ENCODE measurements around the gene FHOD3.

DNA sequence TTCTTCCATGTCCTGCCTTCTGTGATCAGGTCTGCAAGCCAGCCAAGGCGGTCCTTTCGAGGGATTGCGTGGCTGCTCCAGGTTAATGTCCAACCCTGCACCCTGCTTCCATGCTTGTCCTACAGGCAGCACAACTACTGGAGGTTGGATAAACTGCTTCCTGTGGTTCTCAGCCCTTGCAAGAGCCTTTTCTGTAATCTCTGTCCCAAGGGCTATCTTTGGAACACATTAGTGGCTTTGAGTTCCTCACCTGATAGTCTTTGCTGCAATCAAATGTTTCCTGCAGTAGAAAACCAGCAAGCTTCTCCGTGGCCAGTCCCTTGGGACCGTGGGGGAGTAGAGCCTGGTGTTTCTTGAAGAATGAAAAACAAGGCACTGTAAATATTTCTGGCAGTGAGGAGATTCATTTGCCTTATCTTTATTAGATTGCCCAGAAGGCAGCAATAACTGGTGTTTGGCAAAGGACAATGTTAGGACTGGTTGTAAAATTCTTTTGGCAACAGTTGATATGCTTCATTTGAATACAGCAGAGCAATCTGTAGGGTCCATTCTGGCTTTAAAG is 214.4 kb downstream of the FHOD3 start:
- TF ChIP-seq, protein P1, sequence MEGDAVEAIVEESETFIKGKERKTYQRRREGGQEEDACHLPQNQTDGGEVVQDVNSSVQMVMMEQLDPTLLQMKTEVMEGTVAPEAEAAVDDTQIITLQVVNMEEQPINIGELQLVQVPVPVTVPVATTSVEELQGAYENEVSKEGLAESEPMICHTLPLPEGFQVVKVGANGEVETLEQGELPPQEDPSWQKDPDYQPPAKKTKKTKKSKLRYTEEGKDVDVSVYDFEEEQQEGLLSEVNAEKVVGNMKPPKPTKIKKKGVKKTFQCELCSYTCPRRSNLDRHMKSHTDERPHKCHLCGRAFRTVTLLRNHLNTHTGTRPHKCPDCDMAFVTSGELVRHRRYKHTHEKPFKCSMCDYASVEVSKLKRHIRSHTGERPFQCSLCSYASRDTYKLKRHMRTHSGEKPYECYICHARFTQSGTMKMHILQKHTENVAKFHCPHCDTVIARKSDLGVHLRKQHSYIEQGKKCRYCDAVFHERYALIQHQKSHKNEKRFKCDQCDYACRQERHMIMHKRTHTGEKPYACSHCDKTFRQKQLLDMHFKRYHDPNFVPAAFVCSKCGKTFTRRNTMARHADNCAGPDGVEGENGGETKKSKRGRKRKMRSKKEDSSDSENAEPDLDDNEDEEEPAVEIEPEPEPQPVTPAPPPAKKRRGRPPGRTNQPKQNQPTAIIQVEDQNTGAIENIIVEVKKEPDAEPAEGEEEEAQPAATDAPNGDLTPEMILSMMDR (IDR thresholded peaks at IDR 0.05; ENCODE audit: insufficient read depth, low read depth, low read length): no peak
- no peak for TF ChIP-seq EZH2 (IDR thresholded peaks at IDR 0.05; ENCODE audit: insufficient read depth, low read length)
